Measurements from ENCODE around the gene ATN1.
"Not testable (repeated sequence)": the region's sequence is repeated elsewhere in the genome, so short reads cannot be mapped to it uniquely, and the experiment has no call there.

ATN1 gene

DNA sequence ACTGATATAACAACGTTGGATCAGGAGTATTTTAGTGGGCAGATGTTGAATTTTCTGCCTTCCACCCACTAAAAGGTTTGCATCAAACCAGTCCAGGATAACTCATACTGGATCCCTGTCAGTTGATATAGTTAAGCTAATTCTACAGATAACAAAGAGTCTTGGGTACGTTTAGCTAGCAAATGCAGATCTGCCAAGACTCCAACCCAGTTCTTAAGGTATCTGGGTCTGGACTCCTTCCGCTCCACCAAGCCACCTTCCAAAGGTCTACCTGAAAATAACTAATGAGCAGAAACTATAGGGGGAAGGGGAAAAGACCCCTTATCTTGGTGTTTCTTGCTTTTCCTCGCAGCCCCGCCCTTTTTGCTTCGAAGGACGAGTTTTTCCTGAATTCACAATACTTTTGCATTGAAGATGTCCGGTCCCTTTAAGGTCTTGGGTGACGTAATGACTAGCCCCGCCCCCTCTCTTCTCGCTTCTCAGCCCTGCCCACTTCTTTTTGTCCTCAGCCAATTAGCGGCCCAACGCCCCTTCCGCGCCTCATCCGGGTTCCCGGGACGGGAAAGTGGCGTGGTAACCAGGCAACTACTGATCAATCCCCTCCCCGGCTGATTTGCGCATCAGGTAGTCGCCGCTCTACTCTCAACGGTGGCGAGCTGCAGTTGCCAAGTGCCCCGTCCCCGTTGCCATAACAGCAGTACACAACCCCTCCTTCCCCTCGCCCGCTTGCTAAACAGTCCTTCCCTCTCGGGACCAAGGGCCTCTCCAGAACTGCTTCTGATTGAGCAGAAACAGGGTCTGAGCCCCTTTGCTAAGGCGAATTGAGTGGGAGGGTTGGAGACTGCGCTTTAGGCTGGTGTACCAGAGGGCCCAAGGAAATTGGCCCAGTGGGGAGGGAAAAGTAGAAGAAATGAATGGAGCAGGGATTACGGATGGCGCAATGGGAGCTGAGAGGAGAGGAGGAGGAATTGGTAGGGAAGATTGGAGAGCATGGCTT is 23.2 kb upstream of the ATN1 start, which contains the start of gene LRRC23:
LRRC23 (plus strand) TSS at position 543 of the 997 bp plus-strand sequence. CDS start 812 bp downstream, outside the sequence.
- peak; percentile 71 for DNase-seq (ENCODE audit: low read depth)

GRCh38 chr12:6905414-6906040 is 22.2 kb upstream of the ATN1 start:
- no peak for DNase-seq (ENCODE audit: low read depth)

DNA sequence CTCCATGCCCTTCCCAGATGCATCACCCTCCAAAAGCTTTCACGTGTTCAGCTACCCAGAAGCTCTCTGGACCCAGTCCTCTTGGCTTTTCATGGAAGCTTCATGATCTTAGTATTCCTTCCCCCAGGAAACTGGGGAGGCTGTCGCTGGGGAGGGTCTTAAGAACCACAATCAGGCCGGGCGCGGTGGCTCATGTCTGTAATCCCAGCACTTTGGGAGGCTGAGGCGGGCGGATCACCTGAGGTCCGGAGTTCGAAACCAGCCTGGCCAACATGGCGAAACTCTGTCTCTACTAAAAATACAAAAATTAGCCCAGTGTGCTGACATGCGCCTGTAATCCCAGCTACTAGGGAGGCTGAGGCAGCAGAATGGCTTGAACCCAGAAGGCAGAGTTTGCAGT is 19.6 kb upstream of the ATN1 start:
- not testable (repeated sequence) for DNase-seq (ENCODE audit: low read depth)

DNA sequence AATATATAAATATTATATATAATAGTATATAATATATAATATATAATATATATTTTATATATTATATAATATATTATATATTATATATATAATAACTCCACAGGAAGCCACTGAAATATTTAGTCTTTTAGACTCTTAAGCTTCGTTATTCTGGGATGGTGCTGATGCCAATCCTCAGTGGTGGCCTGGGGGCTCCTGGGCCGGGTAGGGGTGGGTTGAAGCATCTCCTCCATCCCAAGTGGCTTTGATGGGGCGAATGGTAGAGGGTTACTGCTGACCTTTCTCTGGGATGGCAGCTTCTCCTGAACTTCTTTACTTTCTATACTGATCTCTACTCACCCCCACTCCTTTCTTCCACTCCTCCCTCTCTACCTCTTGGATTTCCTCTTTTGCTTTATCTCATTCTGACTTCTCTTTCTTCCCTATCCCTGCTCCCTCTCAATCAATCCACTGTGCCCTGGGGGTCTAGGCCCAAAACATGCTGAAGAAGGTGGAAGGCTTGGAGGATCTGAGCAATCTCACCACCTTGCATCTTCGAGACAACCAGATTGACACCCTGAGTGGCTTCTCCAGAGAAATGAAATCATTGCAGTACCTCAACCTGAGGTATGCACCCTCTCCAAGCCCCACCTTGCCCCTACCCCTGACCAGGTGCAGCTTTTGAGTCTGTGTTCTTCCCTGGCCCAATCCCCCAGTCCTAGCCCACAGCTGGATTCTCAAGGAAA is 18.2 kb upstream of the ATN1 start:
- no peak for DNase-seq (ENCODE audit: low read depth)

GRCh38 chr12:6912164-6912935 is 15.4 kb upstream of the ATN1 start:
- no peak for DNase-seq (ENCODE audit: low read depth)

GRCh38 chr12:6914246-6914946 is 13.4 kb upstream of the ATN1 start, which contains the start of gene ENO2:
Gene ENO2 (plus strand): TSS chr12:6914580. CDS start chr12:6915833, 1,253 bp downstream.
- DNase-seq (ENCODE audit: low read depth) = no peak

DNA sequence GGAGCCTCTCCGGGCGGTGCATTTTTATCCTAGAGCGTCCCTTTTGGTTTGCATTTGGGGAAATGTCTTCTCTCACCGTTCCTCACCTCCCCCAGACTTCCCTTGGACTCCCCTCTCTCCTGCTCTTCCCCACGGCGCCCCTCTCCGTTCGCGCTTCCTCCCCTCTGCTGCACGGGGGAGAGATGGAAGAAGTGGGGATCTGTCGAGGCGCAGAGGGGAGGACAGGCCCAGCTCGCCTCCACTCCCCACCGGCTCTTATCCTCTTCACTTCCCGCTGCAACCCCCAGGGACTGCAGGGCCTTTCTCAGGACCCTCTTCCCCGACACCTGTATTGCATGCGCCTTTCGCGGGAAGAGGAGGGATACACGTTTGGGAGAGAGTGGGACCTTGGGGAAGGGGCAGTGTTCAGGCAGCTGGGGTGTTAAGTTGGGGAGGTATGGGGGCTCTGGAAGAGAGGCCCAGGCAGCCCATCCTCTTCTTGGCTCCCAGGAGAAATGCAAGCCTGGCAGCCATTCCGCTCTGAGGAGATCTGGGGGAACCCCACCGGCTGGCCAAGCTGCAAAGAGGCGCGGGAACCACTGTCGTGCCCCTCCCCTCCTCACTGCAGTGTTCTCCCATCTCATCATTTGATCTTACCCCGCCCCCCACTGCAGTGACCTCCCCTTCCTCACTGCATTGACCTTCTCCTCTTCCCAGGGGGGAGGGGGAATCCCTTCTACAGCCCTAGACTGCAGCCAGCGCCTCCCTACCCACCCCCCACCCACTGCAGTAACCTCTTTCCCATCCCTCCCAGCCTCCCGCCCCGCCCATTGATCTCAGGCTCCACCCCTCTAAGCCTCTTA is 12.6 kb upstream of the ATN1 start:
- DNase-seq (ENCODE audit: low read depth) = no peak

DNA sequence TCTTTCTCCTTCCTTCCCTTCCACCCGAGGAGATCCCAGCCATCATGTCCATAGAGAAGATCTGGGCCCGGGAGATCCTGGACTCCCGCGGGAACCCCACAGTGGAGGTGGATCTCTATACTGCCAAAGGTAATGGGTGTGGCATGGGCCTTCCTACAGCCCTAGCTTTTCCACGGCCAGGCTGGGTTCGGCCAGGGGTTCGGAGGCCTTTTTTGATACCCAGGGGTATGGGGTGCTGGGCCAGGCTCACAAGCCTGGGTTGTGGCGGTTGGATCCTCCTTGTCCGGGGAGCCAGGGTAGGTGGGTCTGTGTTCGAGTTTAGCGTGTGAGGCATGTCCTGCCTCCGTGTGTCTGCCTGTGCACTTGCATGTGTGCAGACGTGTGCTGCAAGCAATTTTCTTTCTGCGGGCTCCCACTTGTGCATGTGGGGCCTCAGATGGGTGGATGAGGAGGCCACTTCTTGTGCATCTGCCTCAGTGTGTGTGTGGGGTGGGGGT is 11.9 kb upstream of the ATN1 start:
- DNase-seq (ENCODE audit: low read depth) = no peak

- DNase-seq (ENCODE audit: low read depth) = no peak
Observed at GRCh38 chr12:6916426-6917200, 11.1 kb upstream of the ATN1 start.

DNA sequence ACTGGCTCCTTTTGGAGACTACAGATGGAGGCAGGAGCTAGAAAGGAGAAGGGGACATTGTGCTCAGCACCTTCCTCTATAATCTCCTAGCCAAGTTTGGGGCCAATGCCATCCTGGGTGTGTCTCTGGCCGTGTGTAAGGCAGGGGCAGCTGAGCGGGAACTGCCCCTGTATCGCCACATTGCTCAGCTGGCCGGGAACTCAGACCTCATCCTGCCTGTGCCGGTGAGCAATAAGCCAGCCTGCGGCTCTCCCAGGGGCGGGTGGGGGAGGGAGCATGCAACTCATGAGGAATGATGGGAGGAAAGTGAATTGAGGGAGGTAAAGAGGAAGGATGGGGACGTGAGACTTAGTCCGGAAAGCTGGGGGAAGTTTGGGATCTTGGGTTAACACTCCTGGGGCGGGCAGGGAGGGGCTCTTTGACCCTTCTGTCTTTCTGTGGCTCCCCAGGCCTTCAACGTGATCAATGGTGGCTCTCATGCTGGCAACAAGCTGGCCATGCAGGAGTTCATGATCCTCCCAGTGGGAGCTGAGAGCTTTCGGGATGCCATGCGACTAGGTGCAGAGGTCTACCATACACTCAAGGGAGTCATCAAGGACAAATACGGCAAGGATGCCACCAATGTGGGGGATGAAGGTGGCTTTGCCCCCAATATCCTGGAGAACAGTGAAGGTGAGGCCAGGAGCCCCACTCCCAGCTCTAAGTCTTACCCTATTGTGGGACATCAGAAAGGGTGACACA is 10.1 kb upstream of the ATN1 start:
- DNase-seq (ENCODE audit: low read depth) = no peak

- no peak for DNase-seq (ENCODE audit: low read depth)
Observed at GRCh38 chr12:6919588-6919987, 8.2 kb upstream of the ATN1 start.

DNA sequence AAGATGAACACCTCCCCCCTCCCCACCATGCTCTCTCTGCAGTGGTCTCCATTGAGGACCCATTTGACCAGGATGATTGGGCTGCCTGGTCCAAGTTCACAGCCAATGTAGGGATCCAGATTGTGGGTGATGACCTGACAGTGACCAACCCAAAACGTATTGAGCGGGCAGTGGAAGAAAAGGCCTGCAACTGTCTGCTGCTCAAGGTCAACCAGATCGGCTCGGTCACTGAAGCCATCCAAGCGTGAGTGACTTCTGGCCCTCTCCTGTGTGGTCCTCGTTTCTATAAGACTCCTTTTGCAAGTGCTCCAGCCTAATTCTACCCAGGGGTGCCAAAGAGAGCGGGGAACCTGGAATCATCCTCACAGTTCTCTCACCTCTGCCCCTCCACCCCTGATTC is 6.2 kb upstream of the ATN1 start:
- DNase-seq (ENCODE audit: low read depth) = no peak

- no peak for DNase-seq (ENCODE audit: low read depth)
Observed at GRCh38 chr12:6921996-6922946, 5.5 kb upstream of the ATN1 start.

DNA sequence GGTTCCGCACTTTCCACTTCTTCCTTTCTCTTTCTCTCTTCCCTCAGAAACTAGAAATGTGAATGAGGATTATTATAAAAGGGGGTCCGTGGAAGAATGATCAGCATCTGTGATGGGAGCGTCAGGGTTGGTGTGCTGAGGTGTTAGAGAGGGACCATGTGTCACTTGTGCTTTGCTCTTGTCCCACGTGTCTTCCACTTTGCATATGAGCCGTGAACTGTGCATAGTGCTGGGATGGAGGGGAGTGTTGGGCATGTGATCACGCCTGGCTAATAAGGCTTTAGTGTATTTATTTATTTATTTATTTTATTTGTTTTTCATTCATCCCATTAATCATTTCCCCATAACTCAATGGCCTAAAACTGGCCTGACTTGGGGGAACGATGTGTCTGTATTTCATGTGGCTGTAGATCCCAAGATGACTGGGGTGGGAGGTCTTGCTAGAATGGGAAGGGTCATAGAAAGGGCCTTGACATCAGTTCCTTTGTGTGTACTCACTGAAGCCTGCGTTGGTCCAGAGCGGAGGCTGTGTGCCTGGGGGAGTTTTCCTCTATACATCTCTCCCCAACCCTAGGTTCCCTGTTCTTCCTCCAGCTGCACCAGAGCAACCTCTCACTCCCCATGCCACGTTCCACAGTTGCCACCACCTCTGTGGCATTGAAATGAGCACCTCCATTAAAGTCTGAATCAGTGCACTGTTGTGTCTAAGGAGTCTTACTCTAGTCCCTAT is 4.6 kb upstream of the ATN1 start:
- DNase-seq (ENCODE audit: low read depth) = no peak

GRCh38 chr12:6923851-6924250 is 3.9 kb upstream of the ATN1 start:
- no peak for DNase-seq (ENCODE audit: low read depth)

DNA sequence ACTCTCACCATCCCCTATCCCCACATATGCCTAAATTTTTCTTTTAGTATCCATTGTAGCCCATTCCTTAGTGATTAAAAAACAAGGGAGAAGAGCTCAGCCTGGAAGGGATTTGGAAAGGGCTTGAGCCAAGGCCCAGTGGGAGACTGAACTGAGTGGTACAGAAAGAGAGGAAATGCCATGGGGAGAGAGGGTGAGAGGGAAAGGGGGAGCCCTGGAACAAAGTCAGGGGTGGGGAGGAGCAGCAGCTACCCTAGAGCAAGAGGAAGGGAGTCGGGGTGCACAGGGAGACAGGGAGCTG is 2.6 kb upstream of the ATN1 start:
- DNase-seq (ENCODE audit: low read depth) = no peak

Measured in non-pigmented ciliary epithelial cell (primary cell).